Skeletal muscle cell (primary cell): ENCODE results near the gene GRIN2D.

Source experiments
- DNase-seq: peaks from one replicate; pipeline ENCODE4 v3.0.0-alpha.2; 2010; ENCODE audit warnings: low read depth
- H3K4me3 ChIP-seq: 2 replicates; pipeline ENCODE4 v1.5.1; 2011; ENCODE audit warnings: low read depth, mild to moderate bottlenecking, control low read depth, low read length, moderate library complexity

The GRIN2D gene

DNA sequence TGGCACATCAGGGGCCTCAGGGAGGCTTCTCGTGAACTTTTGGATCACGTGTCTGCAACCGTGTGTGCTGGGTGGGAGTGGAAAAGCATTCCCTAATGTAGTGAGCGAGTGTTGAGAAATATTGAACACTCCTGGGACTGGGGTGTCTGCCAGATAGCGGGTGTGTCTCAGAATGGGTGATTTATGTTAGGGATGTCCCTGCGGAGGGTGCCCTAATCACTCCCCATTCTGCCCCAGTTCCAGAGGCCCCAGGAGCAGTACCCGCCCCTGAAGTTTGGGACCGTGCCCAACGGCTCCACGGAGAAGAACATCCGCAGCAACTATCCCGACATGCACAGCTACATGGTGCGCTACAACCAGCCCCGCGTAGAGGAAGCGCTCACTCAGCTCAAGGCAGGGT is 28.1 kb downstream of the GRIN2D start:
- H3K4me3 ChIP-seq, result no peak overlapping the region
- DNase-seq, result no peak

DNA sequence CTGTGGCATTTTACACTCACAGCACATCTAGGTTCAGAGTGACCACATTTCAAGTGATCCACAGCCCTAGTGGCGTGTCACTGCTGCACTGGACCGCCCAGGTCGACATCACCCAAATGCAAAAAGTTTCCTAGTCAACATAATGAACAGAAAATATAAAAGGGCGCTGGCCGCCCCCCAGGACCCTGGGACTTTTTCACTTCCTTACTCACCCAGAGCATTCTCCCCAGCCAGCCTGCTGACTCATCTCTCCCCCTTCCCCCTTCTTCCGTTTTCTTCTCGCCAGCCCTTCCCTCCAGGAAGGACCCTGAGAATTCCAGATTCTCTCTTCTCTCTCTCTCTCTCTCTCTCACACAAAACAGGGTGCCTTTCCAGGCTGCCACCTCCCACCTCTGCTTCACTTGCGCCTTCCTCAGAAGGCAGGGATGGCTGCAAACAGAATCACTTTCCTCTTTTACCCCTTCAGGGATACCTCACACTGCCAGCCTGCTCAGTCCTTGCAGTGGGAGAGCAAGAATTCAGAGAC is 31.3 kb downstream of the GRIN2D start:
- no peak overlapping the region for H3K4me3 ChIP-seq

GRCh38 chr19:48428670-48429069 is 35.2 kb downstream of the GRIN2D start:
- no peak for DNase-seq
- H3K4me3 ChIP-seq, result no peak overlapping the region

More for the DNA sequence above, 31.3 kb downstream of the GRIN2D start:
- no peak for DNase-seq

- no peak overlapping the region for H3K4me3 ChIP-seq
- DNase-seq, result no peak
Observed at GRCh38 chr19:48433337-48433736, 39.9 kb downstream of the GRIN2D start.

DNA sequence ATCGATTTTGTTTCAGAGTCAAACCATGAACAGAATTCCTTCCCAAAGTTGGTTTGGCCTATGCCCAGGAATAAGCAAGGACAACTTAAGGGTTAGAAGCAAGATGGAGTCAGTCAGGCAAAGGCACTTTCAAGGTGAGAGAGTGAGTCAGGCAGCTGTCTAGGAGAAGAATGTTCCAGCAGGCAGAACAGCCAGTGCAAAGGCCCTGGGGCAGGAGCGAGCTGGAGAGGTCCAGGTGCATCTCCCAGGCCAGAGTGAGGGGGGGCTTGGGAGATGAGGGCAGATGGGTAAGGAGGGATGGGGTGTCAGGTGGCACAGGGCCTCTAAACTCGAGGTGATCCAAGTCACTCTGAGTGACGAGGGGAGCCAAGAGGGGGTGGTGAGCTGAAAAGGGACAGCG is 43.1 kb downstream of the GRIN2D start:
- H3K4me3 ChIP-seq, result no peak overlapping the region
- DNase-seq, result no peak

- DNase-seq, result no peak
- H3K4me3 ChIP-seq, result no peak overlapping the region
Observed at GRCh38 chr19:48441360-48442050, 48.0 kb downstream of the GRIN2D start.

- DNase-seq, result no peak
- no peak overlapping the region for H3K4me3 ChIP-seq
Observed at GRCh38 chr19:48442116-48443035, 48.9 kb downstream of the GRIN2D start.

DNA sequence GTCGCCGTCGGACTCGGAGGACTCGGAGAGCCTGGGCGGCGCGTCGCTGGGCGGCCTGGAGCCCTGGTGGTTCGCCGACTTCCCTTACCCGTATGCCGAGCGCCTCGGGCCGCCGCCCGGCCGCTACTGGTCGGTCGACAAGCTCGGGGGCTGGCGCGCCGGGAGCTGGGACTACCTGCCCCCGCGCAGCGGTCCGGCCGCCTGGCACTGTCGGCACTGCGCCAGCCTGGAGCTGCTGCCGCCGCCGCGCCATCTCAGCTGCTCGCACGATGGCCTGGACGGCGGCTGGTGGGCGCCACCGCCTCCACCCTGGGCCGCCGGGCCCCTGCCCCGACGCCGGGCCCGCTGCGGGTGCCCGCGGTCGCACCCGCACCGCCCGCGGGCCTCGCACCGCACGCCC is 49.8 kb downstream of the GRIN2D start:
- DNase-seq, result no peak
- H3K4me3 ChIP-seq, result no peak overlapping the region
